Measurements from ENCODE around the gene AP5M1.

DNA sequence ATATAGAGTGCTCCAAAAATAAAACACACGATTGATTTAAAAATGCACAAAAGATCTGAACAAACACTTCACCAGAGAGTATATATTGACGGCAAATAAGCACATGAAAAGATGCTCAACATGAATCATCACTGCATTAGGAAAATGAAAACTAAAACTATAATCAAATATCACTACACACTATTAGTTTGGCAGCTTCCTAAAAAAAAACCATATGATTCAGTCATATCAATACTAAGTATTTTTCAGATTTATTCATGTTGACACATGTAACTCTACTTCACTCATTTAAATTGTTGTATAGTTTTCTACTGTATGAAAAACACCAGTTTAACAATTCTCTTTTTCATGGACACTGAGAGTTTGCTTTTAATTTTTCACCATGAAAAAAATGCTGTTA lies 41.7 kb upstream of the AP5M1 start:
- no peak for TF ChIP-seq POLR2AphosphoS5 (IDR thresholded peaks at IDR 0.05; ENCODE audit: low read depth, low read length)
- TF ChIP-seq POLR2A (IDR thresholded peaks at IDR 0.05; ENCODE audit: low read depth, low read length): no peak

Data from GM12891 (cell line).